HL-60 (cell line): ENCODE data around the gene SGMS1.
"Not testable (repeated sequence)": the region's sequence is repeated elsewhere in the genome, so short reads cannot be mapped to it uniquely, and the experiment has no call there.

ENCODE experiments used
- DNase-seq, 2 experiments: peaks; one replicate each; pipeline ENCODE4 v3.0.0-alpha.2; 2010 to 2020; ENCODE audit warnings: low read depth in 1 of 2, low spot score in 1 of 2
- H3K27ac ChIP-seq: fragments of 250-450 bp; sonication (Bioruptor Pico); replicated peaks from 2 replicates; pipeline ENCODE4 v1.5.1; 2020; ENCODE audit warnings: mild to moderate bottlenecking, moderate library complexity
- H3K27me3 ChIP-seq: fragments of 250-450 bp; sonication (Bioruptor Pico); 2 replicates; pipeline ENCODE4 v1.5.1; 2021; ENCODE audit warnings: mild to moderate bottlenecking, moderate library complexity; ENCODE audit not compliant: insufficient read depth, poor library complexity, severe bottlenecking
- H3K4me3 ChIP-seq: replicated peaks from 2 replicates; pipeline ENCODE4 v1.5.1; 2011; ENCODE audit warnings: mild to moderate bottlenecking, control low read depth, low read length; ENCODE audit not compliant: insufficient read depth
- CTCF ChIP-seq: IDR thresholded peaks from one replicate; pipeline ENCODE4 v1.5.1; 2011; ENCODE audit warnings: low read length, control low read depth, inconsistent platforms; ENCODE audit not compliant: insufficient read depth
- GABPA ChIP-seq: IDR thresholded peaks from 2 replicates; pipeline ENCODE4 v1.6.1; 2012; ENCODE audit warnings: low read depth
- POLR2AphosphoS5 ChIP-seq: IDR thresholded peaks from 2 replicates; pipeline ENCODE4 v1.6.1; 2012; ENCODE audit warnings: low read depth
- REST ChIP-seq: IDR thresholded peaks from 2 replicates; pipeline ENCODE4 v1.6.1; 2012; ENCODE audit warnings: low read depth; ENCODE audit not compliant: insufficient replicate concordance
- SPI1 ChIP-seq: IDR thresholded peaks from 2 replicates; pipeline ENCODE4 v1.6.1; 2012; ENCODE audit warnings: low read depth, mild to moderate bottlenecking, borderline replicate concordance

Gene SGMS1

DNA sequence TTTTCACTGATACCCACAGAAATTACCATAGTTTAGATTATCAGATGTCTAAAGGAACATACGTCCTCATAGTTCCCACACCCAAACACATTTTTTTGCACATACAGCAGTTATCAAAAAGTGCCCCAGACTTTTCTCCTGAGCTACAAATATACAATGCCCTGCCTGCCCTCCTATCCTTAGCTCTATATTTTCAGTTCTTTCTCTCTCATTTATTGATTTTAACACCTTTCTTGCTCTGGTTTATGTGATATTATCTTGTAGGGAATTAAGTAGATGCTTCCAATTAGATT is 25.1 kb upstream of the SGMS1 start:
- Histone ChIP-seq H3K27ac (no peak overlapping the region), H3K4me3 (no peak overlapping the region), H3K27me3 (no peaks in the 10 kb centered on the region)
- DNase-seq, result no peak
- no peak for TF ChIP-seq REST
- no peak for TF ChIP-seq POLR2AphosphoS5
- TF ChIP-seq CTCF, result no peak
- TF ChIP-seq GABPA, result no peak
- no peak for TF ChIP-seq SPI1

GRCh38 chr10:50648089-50648934 is 24.6 kb upstream of the SGMS1 start:
- H3K4me3 ChIP-seq, result no peak overlapping the region
- TF ChIP-seq GABPA, result no peak
- no peak for TF ChIP-seq SPI1
- TF ChIP-seq CTCF, result no peak
- TF ChIP-seq POLR2AphosphoS5, result no peak
- no peak for TF ChIP-seq REST
- H3K27me3 ChIP-seq, result no peaks in the 10 kb centered on the region
- no peak overlapping the region for H3K27ac ChIP-seq
- DNase-seq, result no peak

DNA sequence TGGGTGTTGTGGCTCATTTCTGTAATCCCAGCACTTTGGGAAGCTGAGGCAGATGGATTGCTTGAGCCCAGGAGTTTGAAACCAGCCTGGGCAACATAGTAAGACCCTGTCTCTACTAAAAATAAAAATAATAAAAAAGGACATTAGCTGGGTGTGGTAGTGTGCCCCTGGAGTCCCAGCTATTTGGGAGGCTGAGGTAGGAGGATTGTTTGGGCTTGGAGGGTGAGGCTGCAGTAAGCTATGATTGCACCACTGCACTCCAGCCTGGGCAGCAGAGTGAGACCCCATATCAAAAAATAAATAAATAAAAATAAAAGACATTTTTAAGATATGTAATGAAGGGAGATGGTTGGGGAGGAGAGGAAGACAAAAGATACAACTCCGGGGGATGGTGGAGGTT is 23.6 kb upstream of the SGMS1 start:
- not testable (repeated sequence) for H3K27me3 ChIP-seq, H3K27ac ChIP-seq, DNase-seq, H3K4me3 ChIP-seq

DNA sequence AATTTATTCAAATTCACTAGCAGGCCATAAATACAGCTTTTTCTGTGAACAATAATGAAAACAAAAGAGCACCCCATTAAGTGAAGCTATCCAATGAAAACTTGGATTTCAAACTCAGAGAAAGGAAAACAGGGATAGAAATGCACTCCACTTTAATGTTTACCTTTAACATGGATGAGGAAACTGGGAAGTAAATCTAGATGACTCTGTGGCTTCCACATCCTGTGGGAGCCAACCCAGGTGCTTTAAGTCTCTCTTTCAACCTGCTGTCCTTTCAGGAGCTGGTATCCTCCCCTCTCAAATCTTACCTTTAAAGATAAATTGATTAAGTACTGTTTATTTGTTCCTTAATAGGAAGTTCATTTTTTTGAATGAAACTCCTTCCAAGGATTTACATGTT is 21.5 kb upstream of the SGMS1 start:
- Histone ChIP-seq H3K27ac (no peak overlapping the region), H3K27me3 (no peaks in the 10 kb centered on the region), H3K4me3 (no peak overlapping the region)
- TF ChIP-seq POLR2AphosphoS5 (no peak), REST (no peak), GABPA (no peak), CTCF (no peak), SPI1 (no peak)
- DNase-seq, result no peak
